Gastrocnemius medialis (tissue), 4 donors: Measurements from ENCODE around the gene PTPRM.

Source experiments
- POLR2A ChIP-seq, 2 donors: fragments of 450-650 bp; IDR thresholded peaks; one replicate each; pipeline ENCODE4 v1.6.1; 2017; ENCODE audit warnings: antibody characterized with exemption in 2 of 2, mild to moderate bottlenecking in 2 of 2, moderate library complexity in 2 of 2
- TF ChIP-seq, protein P1 (sequence below), 5 experiments: fragments of 450-650 bp in 3 of 5; fragments of 200-600 bp in 2 of 5; sonication (generic) in 2 of 5; IDR thresholded peaks in 4 of 5; conservative IDR thresholded peaks in 1 of 5; 1 replicate in 4 of 5; 2 replicates in 1 of 5; pipeline ENCODE4 v1.5.1; 2016 to 2019; ENCODE audit warnings: antibody characterized with exemption in 5 of 5, mild to moderate bottlenecking in 3 of 5, moderate library complexity in 3 of 5

- TF ChIP-seq, protein P1, sequence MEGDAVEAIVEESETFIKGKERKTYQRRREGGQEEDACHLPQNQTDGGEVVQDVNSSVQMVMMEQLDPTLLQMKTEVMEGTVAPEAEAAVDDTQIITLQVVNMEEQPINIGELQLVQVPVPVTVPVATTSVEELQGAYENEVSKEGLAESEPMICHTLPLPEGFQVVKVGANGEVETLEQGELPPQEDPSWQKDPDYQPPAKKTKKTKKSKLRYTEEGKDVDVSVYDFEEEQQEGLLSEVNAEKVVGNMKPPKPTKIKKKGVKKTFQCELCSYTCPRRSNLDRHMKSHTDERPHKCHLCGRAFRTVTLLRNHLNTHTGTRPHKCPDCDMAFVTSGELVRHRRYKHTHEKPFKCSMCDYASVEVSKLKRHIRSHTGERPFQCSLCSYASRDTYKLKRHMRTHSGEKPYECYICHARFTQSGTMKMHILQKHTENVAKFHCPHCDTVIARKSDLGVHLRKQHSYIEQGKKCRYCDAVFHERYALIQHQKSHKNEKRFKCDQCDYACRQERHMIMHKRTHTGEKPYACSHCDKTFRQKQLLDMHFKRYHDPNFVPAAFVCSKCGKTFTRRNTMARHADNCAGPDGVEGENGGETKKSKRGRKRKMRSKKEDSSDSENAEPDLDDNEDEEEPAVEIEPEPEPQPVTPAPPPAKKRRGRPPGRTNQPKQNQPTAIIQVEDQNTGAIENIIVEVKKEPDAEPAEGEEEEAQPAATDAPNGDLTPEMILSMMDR (IDR thresholded peaks at IDR 0.05 in 4 of 5, conservative IDR thresholded peaks at IDR 0.05 in 1 of 5): no peak
- no peak for TF ChIP-seq POLR2A (IDR thresholded peaks at IDR 0.05)
These were observed 498.2 kb downstream of the PTPRM start for GRCh38 chr18:8065284-8065683.
